ENCODE measurements around the gene TBCE. TPM values are rescaled to one million over a fixed set of nuclear protein-coding genes. Genes with fewer than 3 reads are reported as not detected.
"Not testable (repeated sequence)": the region's sequence is repeated elsewhere in the genome, so short reads cannot be mapped to it uniquely, and the experiment has no call there.

The TBCE gene
- total RNA-seq, 4 donors from 2014 or later: 16.8 to 59.1 (median 23.9) TPM

GRCh38 chr1:235351441-235351840 lies 15.8 kb upstream of the TBCE start:
- TF ChIP-seq CTCF (IDR thresholded peaks at IDR 0.05) (no peak), EP300 (IDR thresholded peaks at IDR 0.05; ENCODE audit: low read depth) (no peak), POLR2A (IDR thresholded peaks at IDR 0.05) (no peak), POLR2AphosphoS5 (IDR thresholded peaks at IDR 0.05) (no peak)
- Histone ChIP-seq H3K4me1 (no peaks in the 10 kb centered on the region), H3K27ac (no peak overlapping the region), H3K4me3 (no peak overlapping the region), H3K36me3 (no peaks in the 10 kb centered on the region), H3K27me3 (no peaks in the 10 kb centered on the region), H3K9me3 (no peaks in the 10 kb centered on the region)
- DNase-seq: no peak
- in situ Hi-C loops (cut with MboI; ENCODE audit: low pct_ligation_motif_present in 1 of 4, low pct_unique_long_range_greater_than_20kb in 1 of 4, low sequenced_read_pairs in 3 of 4): no loop called here
- WGBS, 2 donors (ENCODE audit: low coverage in 1 of 2): 84 to 86% methylated on average over 3 of the region's 3 CpGs
- intact Hi-C loops (cut with DNase I; ENCODE audit: low total_unique reads): no loop called here

- intact Hi-C loops (cut with DNase I; ENCODE audit: low total_unique reads): no loop called here
- Histone ChIP-seq H3K9me3 (no peaks in the 10 kb centered on the region), H3K4me3 (no peak overlapping the region), H3K27me3 (no peaks in the 10 kb centered on the region), H3K27ac (no peak overlapping the region), H3K36me3 (no peaks in the 10 kb centered on the region), H3K4me1 (no peaks in the 10 kb centered on the region)
- in situ Hi-C loops (cut with MboI; ENCODE audit: low pct_ligation_motif_present in 1 of 4, low pct_unique_long_range_greater_than_20kb in 1 of 4, low sequenced_read_pairs in 3 of 4): no loop called here
- TF ChIP-seq POLR2A (IDR thresholded peaks at IDR 0.05): no peak
- TF ChIP-seq CTCF (IDR thresholded peaks at IDR 0.05): no peak
- TF ChIP-seq POLR2AphosphoS5 (IDR thresholded peaks at IDR 0.05): no peak
- TF ChIP-seq EP300 (IDR thresholded peaks at IDR 0.05; ENCODE audit: low read depth): no peak
- 63% methylated on average over 3 of the region's 3 CpGs; no CpG with 5 or more reads in 1 of the 2 donors for WGBS, 2 donors (ENCODE audit: low coverage in 1 of 2)
- no peak for DNase-seq
Measured at GRCh38 chr1:235351898-235352297, 15.3 kb upstream of the TBCE start.

GRCh38 chr1:235357485-235358373 lies 9.5 kb upstream of the TBCE start:
- WGBS, 2 donors (ENCODE audit: low coverage in 1 of 2): 54 to 59% methylated on average over 3 to 11 of the region's 11 CpGs
- Histone ChIP-seq H3K27me3 (no peaks in the 10 kb centered on the region), H3K36me3 (no peaks in the 10 kb centered on the region), H3K4me3 (no peak overlapping the region), H3K4me1 (no peaks in the 10 kb centered on the region), H3K27ac (no peak overlapping the region), H3K9me3 (no peaks in the 10 kb centered on the region)
- in situ Hi-C loops (cut with MboI; ENCODE audit: low pct_ligation_motif_present in 1 of 4, low pct_unique_long_range_greater_than_20kb in 1 of 4, low sequenced_read_pairs in 3 of 4) (no loop called here), intact Hi-C loops (cut with DNase I; ENCODE audit: low total_unique reads) (no loop called here)
- DNase-seq: peak; percentile 22
- TF ChIP-seq POLR2AphosphoS5 (IDR thresholded peaks at IDR 0.05): no peak
- TF ChIP-seq EP300 (IDR thresholded peaks at IDR 0.05; ENCODE audit: low read depth): no peak
- TF ChIP-seq CTCF (IDR thresholded peaks at IDR 0.05): no peak
- no peak for TF ChIP-seq POLR2A (IDR thresholded peaks at IDR 0.05)

- Histone ChIP-seq H3K9me3 (no peaks in the 10 kb centered on the region), H3K36me3 (no peaks in the 10 kb centered on the region), H3K4me3 (no peak overlapping the region), H3K4me1 (no peaks in the 10 kb centered on the region), H3K27me3 (no peaks in the 10 kb centered on the region), H3K27ac (no peak overlapping the region)
- intact Hi-C loops (cut with DNase I; ENCODE audit: low total_unique reads) (no loop called here), in situ Hi-C loops (cut with MboI; ENCODE audit: low pct_ligation_motif_present in 1 of 4, low pct_unique_long_range_greater_than_20kb in 1 of 4, low sequenced_read_pairs in 3 of 4) (no loop called here)
- 81% methylated on average over 3 of the region's 3 CpGs for WGBS, 2 donors (ENCODE audit: low coverage in 1 of 2)
- no peak for TF ChIP-seq EP300 (IDR thresholded peaks at IDR 0.05; ENCODE audit: low read depth)
- no peak for TF ChIP-seq CTCF (IDR thresholded peaks at IDR 0.05)
- no peak for TF ChIP-seq POLR2AphosphoS5 (IDR thresholded peaks at IDR 0.05)
- TF ChIP-seq POLR2A (IDR thresholded peaks at IDR 0.05): no peak
- no peak for DNase-seq
Measured at GRCh38 chr1:235358899-235359298, 8.3 kb upstream of the TBCE start.

- in situ Hi-C loops (cut with MboI; ENCODE audit: low pct_ligation_motif_present in 1 of 4, low pct_unique_long_range_greater_than_20kb in 1 of 4, low sequenced_read_pairs in 3 of 4); intact Hi-C loops (cut with DNase I; ENCODE audit: low total_unique reads); H3K27ac ChIP-seq; H3K9me3 ChIP-seq; H3K4me3 ChIP-seq; H3K27me3 ChIP-seq; H3K36me3 ChIP-seq; DNase-seq: not testable (repeated sequence)
- peaks cover 0 to 12% (median 7%) of the 10 kb centered on the region in 4 donors for H3K4me1 ChIP-seq
- WGBS, 2 donors (ENCODE audit: low coverage in 1 of 2): 91 to 93% methylated on average over 8 to 9 of the region's 9 CpGs
Measured at GRCh38 chr1:235364189-235364588, 3.0 kb upstream of the TBCE start.
